Uterus (tissue), 4 donors: ENCODE results near the gene PIGN. TPM values are rescaled to one million over a fixed set of nuclear protein-coding genes. Genes with fewer than 3 reads are reported as not detected.

ENCODE experiments used
- DNase-seq, 2 donors: peaks; one replicate each; pipeline ENCODE4 v3.0.0-alpha.2; 2019 to 2020
- H3K27ac ChIP-seq, 2 donors: fragments of 200-600 bp; sonication (generic); 1 replicate in 1 of 2; 2 replicates in 1 of 2; pipeline ENCODE4 v1.5.1; 2016 to 2018
- H3K27me3 ChIP-seq, 2 donors: fragments of 200-600 bp; sonication (generic); one replicate each; pipeline ENCODE4 v1.5.1; 2018 to 2019; ENCODE audit warnings: control low read depth in 1 of 2
- H3K36me3 ChIP-seq, 2 donors: fragments of 200-600 bp; sonication (generic); one replicate each; pipeline ENCODE4 v1.5.1; 2019; ENCODE audit warnings: control low read depth in 1 of 2
- H3K4me1 ChIP-seq, 2 donors: fragments of 200-600 bp; sonication (generic); one replicate each; pipeline ENCODE4 v1.5.1; 2018 to 2019; ENCODE audit warnings: control low read depth in 1 of 2
- H3K4me3 ChIP-seq, 2 donors: fragments of 200-600 bp; sonication (generic); 1 replicate in 1 of 2; 2 replicates in 1 of 2; pipeline ENCODE4 v1.5.1; 2018 to 2019; ENCODE audit warnings: mild to moderate bottlenecking in 1 of 2
- H3K9me3 ChIP-seq, 2 donors: fragments of 200-600 bp; sonication (generic); one replicate each; pipeline ENCODE4 v1.5.1; 2019; ENCODE audit warnings: control low read depth in 1 of 2
- CTCF ChIP-seq, 4 experiments: fragments of 200-600 bp in 2 of 4; fragments of 450-650 bp in 2 of 4; sonication (generic) in 2 of 4; IDR thresholded peaks; one replicate each; pipeline ENCODE4 v1.5.1; 2016 to 2019; ENCODE audit warnings: antibody characterized with exemption in 4 of 4, mild to moderate bottlenecking in 2 of 4, moderate library complexity in 1 of 4
- POLR2A ChIP-seq, 2 donors: fragments of 450-650 bp; IDR thresholded peaks; one replicate each; pipeline ENCODE4 v1.6.1; 2016; ENCODE audit warnings: antibody characterized with exemption in 2 of 2, mild to moderate bottlenecking in 1 of 2, moderate library complexity in 1 of 2
- intact Hi-C: fragments of 100-400 bp; cut with DNase I; formaldehyde crosslinking; loops from one replicate; pipeline ENCODE4 v1.15.1; 2023; ENCODE audit warnings: low total_unique reads
- total RNA-seq, 4 donors: library from RNA; depleted of rRNA in 3 of 4; stranded (reverse); fragments of >200 nt in 3 of 4; gene quantifications; one replicate each; pipeline versions ENCODE4 v1.1.0 to v1.2.4, GENCODE V29; 2014 to 2023
- donor health status: DM: yes; HTN: yes; CAD: no.

Gene PIGN
- total RNA-seq, 4 donors from 2014 or later, result 11.5 to 86.7 (median 30.2) TPM

GRCh38 chr18:62214790-62215189 lies 27.9 kb upstream of the PIGN start:
- TF ChIP-seq CTCF (IDR thresholded peaks at IDR 0.05) (no peak), POLR2A (IDR thresholded peaks at IDR 0.05) (no peak)
- Histone ChIP-seq H3K27ac (no peak overlapping the region), H3K36me3 (no peaks in the 10 kb centered on the region), H3K27me3 (no peaks in the 10 kb centered on the region), H3K4me1 (no peaks in the 10 kb centered on the region), H3K9me3 (no peaks in the 10 kb centered on the region), H3K4me3 (no peak overlapping the region)
- intact Hi-C loops, result no loop called here
- no peak for DNase-seq

- H3K36me3 ChIP-seq, result no peaks in the 10 kb centered on the region
- TF ChIP-seq POLR2A (IDR thresholded peaks at IDR 0.05) (no peak), CTCF (IDR thresholded peaks at IDR 0.05) (no peak)
- no peak for DNase-seq
- no peaks in the 10 kb centered on the region for H3K4me1 ChIP-seq
- no peak overlapping the region for H3K27ac ChIP-seq
- H3K4me3 ChIP-seq, result no peak overlapping the region
- H3K27me3 ChIP-seq, result no peaks in the 10 kb centered on the region
- intact Hi-C loops, result no loop called here
- no peaks in the 10 kb centered on the region for H3K9me3 ChIP-seq
Observed at GRCh38 chr18:62211325-62211828, 24.5 kb upstream of the PIGN start.

GRCh38 chr18:62210138-62210537 lies 23.3 kb upstream of the PIGN start:
- Histone ChIP-seq H3K27ac (no peak overlapping the region), H3K36me3 (no peaks in the 10 kb centered on the region), H3K4me3 (no peak overlapping the region), H3K4me1 (no peaks in the 10 kb centered on the region), H3K9me3 (no peaks in the 10 kb centered on the region), H3K27me3 (no peaks in the 10 kb centered on the region)
- no peak for TF ChIP-seq POLR2A (IDR thresholded peaks at IDR 0.05)
- TF ChIP-seq CTCF (IDR thresholded peaks at IDR 0.05), result no peak
- intact Hi-C loops, result no loop called here
- DNase-seq, result no peak

GRCh38 chr18:62209046-62209445 lies 22.2 kb upstream of the PIGN start:
- DNase-seq, result no peak
- H3K27ac ChIP-seq, result no peak overlapping the region
- intact Hi-C loops, result no loop called here
- H3K36me3 ChIP-seq, result no peaks in the 10 kb centered on the region
- H3K4me3 ChIP-seq, result no peak overlapping the region
- H3K27me3 ChIP-seq, result no peaks in the 10 kb centered on the region
- H3K4me1 ChIP-seq, result no peaks in the 10 kb centered on the region
- TF ChIP-seq CTCF (IDR thresholded peaks at IDR 0.05) (no peak), POLR2A (IDR thresholded peaks at IDR 0.05) (no peak)
- no peaks in the 10 kb centered on the region for H3K9me3 ChIP-seq

- H3K27me3 ChIP-seq, result no peaks in the 10 kb centered on the region
- intact Hi-C loops, result no loop called here
- H3K4me3 ChIP-seq, result no peak overlapping the region
- no peaks in the 10 kb centered on the region for H3K9me3 ChIP-seq
- TF ChIP-seq CTCF (IDR thresholded peaks at IDR 0.05), result no peak
- TF ChIP-seq POLR2A (IDR thresholded peaks at IDR 0.05), result no peak
- no peak overlapping the region for H3K27ac ChIP-seq
- DNase-seq, result no peak
- no peaks in the 10 kb centered on the region for H3K4me1 ChIP-seq
- no peaks in the 10 kb centered on the region for H3K36me3 ChIP-seq
Observed at GRCh38 chr18:62206593-62206992, 19.7 kb upstream of the PIGN start.
